Stimulated activated CD8-positive, alpha-beta memory T cell treated with anti-CD3 and anti-CD28 coated beads, Interleukin-4, amount 100 ng/mL, for 24 hours (primary cell): ENCODE results near the gene FUT8.
"Not testable (repeated sequence)": the region's sequence is repeated elsewhere in the genome, so short reads cannot be mapped to it uniquely, and the experiment has no call there.

Experiments used
- DNase-seq: peaks from one replicate; pipeline ENCODE4 v3.0.0-alpha.2; 2020; ENCODE audit warnings: low read depth

Gene FUT8

GRCh38 chr14:65419593-65420252 lies 7.2 kb downstream of the FUT8 start:
- no peak for DNase-seq

GRCh38 chr14:65421201-65421981 lies 8.9 kb downstream of the FUT8 start:
- no peak for DNase-seq

- DNase-seq: no peak
Measured at GRCh38 chr14:65422088-65422834, 9.7 kb downstream of the FUT8 start.

- DNase-seq: no peak
Measured at GRCh38 chr14:65423982-65424381, 11.5 kb downstream of the FUT8 start.

GRCh38 chr14:65424531-65424930 lies 12.0 kb downstream of the FUT8 start:
- DNase-seq: no peak

GRCh38 chr14:65425885-65426284 lies 13.4 kb downstream of the FUT8 start:
- no peak for DNase-seq

GRCh38 chr14:65426902-65427301 lies 14.4 kb downstream of the FUT8 start:
- not testable (repeated sequence) for DNase-seq

GRCh38 chr14:65428691-65429090 lies 16.2 kb downstream of the FUT8 start:
- DNase-seq: no peak

- no peak for DNase-seq
Measured at GRCh38 chr14:65429757-65430156, 17.2 kb downstream of the FUT8 start.

GRCh38 chr14:65431245-65431644 lies 18.7 kb downstream of the FUT8 start:
- no peak for DNase-seq

GRCh38 chr14:65431951-65432350 lies 19.4 kb downstream of the FUT8 start:
- DNase-seq: no peak

GRCh38 chr14:65432361-65432948 lies 19.9 kb downstream of the FUT8 start:
- DNase-seq: no peak

- DNase-seq: no peak
Measured at GRCh38 chr14:65433157-65433556, 20.6 kb downstream of the FUT8 start.

GRCh38 chr14:65433646-65434045 lies 21.1 kb downstream of the FUT8 start:
- no peak for DNase-seq

GRCh38 chr14:65434216-65434850 lies 21.8 kb downstream of the FUT8 start:
- no peak for DNase-seq

- DNase-seq: no peak
Measured at GRCh38 chr14:65438266-65438933, 25.9 kb downstream of the FUT8 start.

GRCh38 chr14:65439117-65439516 lies 26.6 kb downstream of the FUT8 start:
- no peak for DNase-seq

- no peak for DNase-seq
Measured at GRCh38 chr14:65440230-65440629, 27.7 kb downstream of the FUT8 start.

- DNase-seq: no peak
Measured at GRCh38 chr14:65444230-65444629, 31.7 kb downstream of the FUT8 start.

- DNase-seq: no peak
Measured at GRCh38 chr14:65446159-65446558, 33.6 kb downstream of the FUT8 start.

GRCh38 chr14:65449647-65450046 lies 37.1 kb downstream of the FUT8 start:
- no peak for DNase-seq
